Chondrocyte (in vitro differentiated cells): ENCODE measurements around the gene CST1. TPM values are rescaled to one million over a fixed set of nuclear protein-coding genes. Genes with fewer than 3 reads are reported as not detected.
"Not testable (repeated sequence)": the region's sequence is repeated elsewhere in the genome, so short reads cannot be mapped to it uniquely, and the experiment has no call there.

Experiments
- DNase-seq: peaks from one replicate; pipeline ENCODE4 v3.0.0; 2021; ENCODE audit warnings: mixed read lengths, low spot score
- H3K27ac Mint-ChIP-seq: one replicate; pipeline ENCODE4 v1.8.0; 2021; ENCODE audit warnings: mild to moderate bottlenecking, moderate library complexity, mixed read lengths; ENCODE audit not compliant: unreplicated experiment
- H3K27me3 Mint-ChIP-seq: 2 replicates; pipeline ENCODE4 v1.8.0; 2021; ENCODE audit warnings: low read depth, mixed read lengths
- H3K36me3 Mint-ChIP-seq: 2 replicates; pipeline ENCODE4 v1.8.0; 2021; ENCODE audit warnings: low read depth, mixed read lengths
- H3K4me1 Mint-ChIP-seq: 2 replicates; pipeline ENCODE4 v1.8.0; 2021; ENCODE audit warnings: low read depth, mild to moderate bottlenecking, mixed read lengths
- H3K4me3 Mint-ChIP-seq: one replicate; pipeline ENCODE4 v1.8.0; 2021; ENCODE audit warnings: mild to moderate bottlenecking, moderate library complexity, mixed read lengths; ENCODE audit not compliant: unreplicated experiment
- H3K9me3 Mint-ChIP-seq: 2 replicates; pipeline ENCODE4 v1.8.0; 2021; ENCODE audit warnings: low read depth, mixed read lengths
- CTCF ChIP-seq: fragments of 200-600 bp; sonication (generic); IDR thresholded peaks from 2 replicates; pipeline ENCODE4 v1.5.0; 2021; ENCODE audit warnings: antibody characterized with exemption, mild to moderate bottlenecking, moderate library complexity
- long read RNA-seq: library from polyadenylated mRNA; stranded (forward); transcript quantifications from one replicate; pipeline ENCODE4 v2.0.0, GENCODE V29; 2021
- total RNA-seq: library from RNA; stranded (reverse); gene quantifications from 3 replicates; pipeline ENCODE4 v1.2.1, GENCODE V29; 2021

Gene CST1
- total RNA-seq = not detected in 3 replicates
- long read RNA-seq = 0 reads

GRCh38 chr20:23750786-23751185 lies at the start of gene CST1:
Gene CST1 (minus strand): TSS chr20:23750935. CDS start chr20:23750866, 69 bp downstream.
- H3K4me1 Mint-ChIP-seq, H3K27me3 Mint-ChIP-seq: not testable (repeated sequence)

GRCh38 chr20:23799216-23799847 lies 48.6 kb upstream of the CST1 start:
- DNase-seq, H3K4me3 Mint-ChIP-seq, H3K36me3 Mint-ChIP-seq, H3K9me3 Mint-ChIP-seq, H3K4me1 Mint-ChIP-seq, H3K27ac Mint-ChIP-seq: not testable (repeated sequence)
- TF ChIP-seq CTCF = peak; percentile 80
- peaks cover 29% of the 10 kb centered on the region for H3K27me3 Mint-ChIP-seq

More at GRCh38 chr20:23750786-23751185, at the start of gene CST1:
- not testable (repeated sequence) for H3K36me3 Mint-ChIP-seq, H3K4me3 Mint-ChIP-seq, DNase-seq, H3K9me3 Mint-ChIP-seq, H3K27ac Mint-ChIP-seq

DNA sequence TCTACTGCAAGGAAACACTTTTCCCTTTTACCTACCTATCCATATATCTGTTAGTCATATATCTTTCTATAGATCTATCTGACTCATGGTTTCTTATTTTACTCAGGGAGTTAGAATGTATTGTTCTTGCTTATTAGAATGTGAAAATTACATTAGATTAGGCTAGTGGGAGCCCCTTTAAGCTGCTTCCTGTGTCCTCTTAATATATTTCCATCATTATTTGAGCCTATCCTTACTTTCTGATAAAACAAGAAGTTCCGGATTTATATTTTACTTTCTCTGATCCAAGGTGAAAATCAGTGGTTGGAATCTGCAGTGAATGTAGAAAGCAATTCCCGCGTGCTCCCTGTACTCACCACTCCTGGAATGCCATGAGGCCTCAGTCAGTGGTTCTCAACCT lies 44.8 kb upstream of the CST1 start:
- Mint-ChIP-seq H3K36me3 (peaks cover 3% of the 10 kb centered on the region), H3K27me3 (peaks cover 39% of the 10 kb centered on the region), H3K27ac (no peak overlapping the region), H3K9me3 (peaks cover 4% of the 10 kb centered on the region), H3K4me3 (no peak overlapping the region), H3K4me1 (no peaks in the 10 kb centered on the region)
- TF ChIP-seq CTCF = no peak
- no peak for DNase-seq

GRCh38 chr20:23794841-23795240 lies 44.1 kb upstream of the CST1 start:
- Mint-ChIP-seq H3K4me3 (no peak overlapping the region), H3K27me3 (peaks cover 44% of the 10 kb centered on the region), H3K27ac (no peak overlapping the region), H3K36me3 (peaks cover 3% of the 10 kb centered on the region), H3K9me3 (peaks cover 6% of the 10 kb centered on the region), H3K4me1 (no peaks in the 10 kb centered on the region)
- no peak for TF ChIP-seq CTCF
- no peak for DNase-seq

DNA sequence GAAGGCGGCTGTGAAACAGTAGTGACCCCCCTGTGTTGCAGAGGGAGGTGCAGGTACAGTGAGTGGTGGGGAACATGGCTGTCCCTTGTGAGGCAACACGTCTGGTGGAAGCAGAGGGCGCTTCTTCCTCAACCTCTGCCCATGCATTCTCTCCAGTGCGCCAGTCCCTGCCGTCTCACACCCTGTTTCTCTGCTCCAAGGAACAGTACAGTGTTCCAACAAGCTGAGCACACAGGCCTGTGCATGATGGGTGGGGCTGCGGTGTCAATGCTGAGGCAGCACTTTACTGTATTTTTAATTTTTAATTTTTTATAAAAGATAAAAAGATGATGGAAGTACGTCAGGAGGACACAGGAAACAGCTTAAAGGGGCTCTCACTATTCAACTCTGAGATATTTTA lies 43.3 kb upstream of the CST1 start:
- Mint-ChIP-seq H3K4me3 (no peak overlapping the region), H3K36me3 (peaks cover 3% of the 10 kb centered on the region), H3K9me3 (peaks cover 9% of the 10 kb centered on the region), H3K27ac (no peak overlapping the region), H3K27me3 (peaks cover 46% of the 10 kb centered on the region), H3K4me1 (no peaks in the 10 kb centered on the region)
- no peak for TF ChIP-seq CTCF
- no peak for DNase-seq

GRCh38 chr20:23783447-23783846 lies 32.7 kb upstream of the CST1 start:
- H3K4me1 Mint-ChIP-seq = peaks cover 7% of the 10 kb centered on the region
- H3K9me3 Mint-ChIP-seq = no peaks in the 10 kb centered on the region
- no peak overlapping the region for H3K4me3 Mint-ChIP-seq
- H3K27ac Mint-ChIP-seq = no peak overlapping the region
- H3K36me3 Mint-ChIP-seq = no peaks in the 10 kb centered on the region
- no peak for TF ChIP-seq CTCF
- peaks cover 14% of the 10 kb centered on the region for H3K27me3 Mint-ChIP-seq
- no peak for DNase-seq
